Small intestine (tissue), 7 donors: ENCODE results near the gene POP4. TPM values are rescaled to one million over a fixed set of nuclear protein-coding genes. Genes with fewer than 3 reads are reported as not detected.

Experiments used
- DNase-seq, 2 donors: peaks; one replicate each; pipeline versions ENCODE4 v3.0.0 to v3.0.0-alpha.2; 2013
- FAIRE-seq: peaks from 2 replicates; lab custom pipeline; 2012; peaks lifted over from hg19 to GRCh38; lab: Jason Lieb, UNC
- H3K27ac ChIP-seq, 3 donors: one replicate each; pipeline ENCODE4 v1.5.1; 2013; ENCODE audit warnings: low read length in 2 of 3, mild to moderate bottlenecking in 2 of 3, control low read depth in 1 of 3, inconsistent platforms in 1 of 3, low read depth in 1 of 3, moderate library complexity in 1 of 3
- H3K27me3 ChIP-seq, 3 donors: one replicate each; pipeline ENCODE4 v1.6.1; 2013; ENCODE audit warnings: low read length in 3 of 3, inconsistent platforms in 1 of 3; ENCODE audit not compliant: control insufficient read depth in 3 of 3, insufficient read depth in 3 of 3
- H3K36me3 ChIP-seq, 3 donors: one replicate each; pipeline ENCODE4 v1.6.1; 2013; ENCODE audit warnings: low read length in 3 of 3, inconsistent platforms in 1 of 3, low read depth in 1 of 3, mild to moderate bottlenecking in 1 of 3, moderate library complexity in 1 of 3; ENCODE audit not compliant: control insufficient read depth in 3 of 3, insufficient read depth in 2 of 3
- H3K4me1 ChIP-seq, 3 donors: one replicate each; pipeline ENCODE4 v1.6.1; 2013; ENCODE audit warnings: low read length in 2 of 3, inconsistent platforms in 1 of 3, low read depth in 1 of 3, mild to moderate bottlenecking in 1 of 3, moderate library complexity in 1 of 3; ENCODE audit not compliant: control insufficient read depth in 3 of 3, insufficient read depth in 2 of 3
- H3K4me3 ChIP-seq, 3 donors: one replicate each; pipeline ENCODE4 v1.5.1; 2013; ENCODE audit warnings: low read length in 3 of 3, control low read depth in 1 of 3, inconsistent platforms in 1 of 3, low read depth in 1 of 3, mild to moderate bottlenecking in 1 of 3, moderate library complexity in 1 of 3
- H3K9me3 ChIP-seq, 2 donors: one replicate each; pipeline ENCODE4 v1.6.1; 2013; ENCODE audit warnings: low read depth in 1 of 2, low read length in 1 of 2; ENCODE audit not compliant: control insufficient read depth in 2 of 2, insufficient read depth in 1 of 2
- WGBS, 3 donors: extraction: QIAGEN DNeasy Blood & Tissue Kit; methylation state at CpG; one replicate each; pipeline ENCODE4 v1.1.7; 2013; 5-methylcytosine and 5-hydroxymethylcytosine counted together
- polyA plus RNA-seq, 4 donors: library from polyadenylated mRNA; stranded (reverse) in 3 of 4; unstranded in 1 of 4; fragments of 200-250 nt in 3 of 4; fragments of 120-200 nt in 1 of 4; gene quantifications; one replicate each; pipeline versions ENCODE4 v1.2.1 to v1.2.3, GENCODE V29; 2013
- donor health status: healthy with polysubstance abuse.
- donor health status: control.
- donor health status: control.
- donor health status: Bipolar disorder and iron deficiency.
- donor health status: healthy.

Gene POP4
- polyA plus RNA-seq, 4 donors: 64.3 to 102 (median 80.8) TPM

DNA sequence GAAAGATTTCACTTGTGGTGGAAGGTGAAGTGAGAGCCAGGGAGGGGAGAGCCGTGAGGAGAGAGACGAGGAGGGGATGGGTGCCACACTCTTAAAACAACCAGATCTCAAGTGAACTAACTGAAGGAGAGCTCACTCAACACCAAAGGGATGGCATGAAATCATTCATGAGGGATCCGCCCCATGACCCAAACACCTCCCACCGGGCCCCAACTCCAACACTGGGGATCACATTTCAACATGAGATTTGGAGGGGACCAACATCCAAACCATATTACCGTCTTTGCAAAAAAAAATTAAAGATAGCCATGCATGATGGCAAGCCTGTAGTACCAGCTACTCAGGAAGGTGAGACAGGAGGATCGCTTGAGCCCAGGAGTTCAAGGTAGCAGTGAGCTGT lies 34.9 kb upstream of the POP4 start:
- H3K4me3 ChIP-seq: no peak overlapping the region
- no peaks in the 10 kb centered on the region for H3K4me1 ChIP-seq
- H3K27ac ChIP-seq: no peak overlapping the region
- no peaks in the 10 kb centered on the region for H3K9me3 ChIP-seq
- no peaks in the 10 kb centered on the region for H3K36me3 ChIP-seq
- FAIRE-seq (no peak), DNase-seq (no peak)
- WGBS, 3 donors: 75 to 81% (median 77%) methylated on average over 6 of the region's 6 CpGs
- H3K27me3 ChIP-seq: peaks cover 0 to 16% (median 4%) of the 10 kb centered on the region in 3 donors

DNA sequence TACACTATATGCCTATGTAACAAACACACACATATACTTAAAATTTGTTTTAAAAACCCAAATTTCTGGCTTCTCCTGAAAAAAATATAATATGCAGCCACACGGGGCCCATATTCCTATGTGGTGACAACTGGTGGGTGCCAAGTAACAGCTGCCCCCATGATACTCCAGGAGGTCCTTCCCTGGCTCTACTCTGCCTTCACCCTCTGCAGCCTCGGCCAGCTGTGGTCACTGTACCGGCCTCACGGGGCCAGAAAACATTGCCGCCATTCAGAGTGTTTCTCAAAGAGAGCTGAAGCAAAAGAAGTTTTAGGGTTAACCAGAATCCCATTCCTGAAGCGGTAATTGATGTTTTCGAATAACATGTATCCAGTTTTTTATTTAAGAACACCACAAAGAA lies 32.6 kb upstream of the POP4 start:
- Histone ChIP-seq H3K4me3 (no peak overlapping the region), H3K27ac (no peak overlapping the region), H3K9me3 (no peaks in the 10 kb centered on the region), H3K4me1 (no peaks in the 10 kb centered on the region), H3K36me3 (no peaks in the 10 kb centered on the region), H3K27me3 (peaks cover 0 to 22% (median 7%) of the 10 kb centered on the region in 3 donors)
- WGBS, 3 donors: 63 to 74% (median 70%) methylated on average over 7 of the region's 7 CpGs
- no peak for DNase-seq
- FAIRE-seq: no peak

- FAIRE-seq: no peak
- no peaks in the 10 kb centered on the region for H3K4me1 ChIP-seq
- WGBS, 3 donors: 33 to 56% (median 49%) methylated on average over 3 of the region's 3 CpGs
These were observed 31.6 kb upstream of the POP4 start for GRCh38 chr19:29574510-29574909.

DNA sequence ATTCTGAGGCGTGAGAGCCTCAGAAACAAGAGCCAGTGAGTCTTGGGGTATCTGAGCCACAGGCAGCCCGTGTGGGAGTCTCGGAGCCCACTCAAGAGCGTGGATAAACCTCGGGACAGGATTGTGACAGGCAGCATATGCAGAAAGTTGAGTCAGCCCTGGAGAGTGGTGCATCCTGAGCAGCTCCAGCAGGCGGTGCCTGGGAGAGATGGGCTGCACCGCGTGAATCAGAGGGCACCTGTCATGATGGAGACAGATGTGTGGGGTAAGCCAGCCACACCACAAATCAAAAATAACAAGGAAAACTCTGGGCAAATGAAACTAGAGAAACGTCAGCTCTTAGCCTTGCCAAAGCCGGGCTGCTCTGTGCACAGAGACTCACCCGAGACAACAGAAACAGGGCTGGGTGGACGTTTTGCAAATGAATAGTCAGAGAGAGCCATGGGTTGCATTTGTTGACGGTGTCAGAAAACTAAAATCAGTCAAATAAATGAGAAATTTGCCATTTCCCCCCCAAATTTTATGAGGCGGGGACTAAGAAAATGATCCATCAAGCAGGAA lies 30.0 kb upstream of the POP4 start:
- DNase-seq: no peak
- no peak for FAIRE-seq
- Histone ChIP-seq H3K9me3 (no peaks in the 10 kb centered on the region), H3K27me3 (peaks cover 0 to 22% (median 7%) of the 10 kb centered on the region in 3 donors), H3K27ac (no peak overlapping the region), H3K4me3 (no peak overlapping the region), H3K4me1 (no peaks in the 10 kb centered on the region), H3K36me3 (no peaks in the 10 kb centered on the region)
- WGBS, 3 donors: 38 to 44% (median 41%) methylated on average over 14 of the region's 14 CpGs

More at GRCh38 chr19:29574510-29574909, 31.6 kb upstream of the POP4 start:
- Histone ChIP-seq H3K4me3 (no peak overlapping the region), H3K27me3 (peaks cover 0 to 22% (median 7%) of the 10 kb centered on the region in 3 donors), H3K36me3 (no peaks in the 10 kb centered on the region), H3K9me3 (no peaks in the 10 kb centered on the region), H3K27ac (no peak overlapping the region)
- no peak for DNase-seq

DNA sequence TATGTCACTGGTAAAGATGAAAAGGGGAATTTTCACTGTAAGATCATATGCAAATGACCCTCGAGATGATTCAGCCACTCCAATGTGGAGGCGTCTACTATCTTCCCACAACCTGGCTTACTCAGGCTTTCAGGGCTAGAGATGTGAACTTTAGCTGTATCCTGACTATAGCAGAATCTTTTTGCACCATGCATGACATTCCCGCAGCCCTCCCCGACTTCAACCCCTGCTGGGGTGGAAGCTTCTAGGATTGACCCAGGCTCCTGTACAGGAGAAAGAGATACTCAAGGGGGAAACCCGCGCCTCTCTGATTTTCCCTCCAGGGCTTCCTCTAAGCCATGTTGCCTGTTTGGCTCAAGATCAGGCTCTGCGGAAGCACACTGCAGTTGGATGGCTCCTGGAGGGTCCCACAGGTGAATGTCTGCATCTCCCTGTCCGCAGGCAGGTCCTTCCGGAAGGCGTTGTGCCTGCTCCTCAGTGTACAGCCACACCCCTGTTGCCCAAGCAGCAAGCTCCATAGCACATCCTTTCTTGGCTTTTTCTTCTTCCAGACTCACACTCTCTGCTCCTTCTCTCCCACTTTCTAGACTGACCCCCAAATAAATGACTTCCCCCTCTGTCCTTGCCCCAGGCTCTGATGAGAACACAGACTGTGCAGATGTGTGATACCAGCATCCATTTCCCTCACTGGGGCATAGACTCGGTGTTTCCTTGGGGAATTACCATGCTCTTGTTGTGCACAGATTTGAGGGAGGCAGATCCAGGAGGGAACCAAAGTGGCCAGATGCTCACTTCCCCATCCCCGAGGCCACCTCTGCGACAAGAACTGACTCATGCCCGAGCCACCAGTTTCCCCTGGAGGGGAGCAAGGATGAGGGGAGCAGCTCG lies 29.1 kb upstream of the POP4 start:
- Histone ChIP-seq H3K36me3 (no peaks in the 10 kb centered on the region), H3K9me3 (peaks cover 0 to 4% of the 10 kb centered on the region in 2 donors), H3K4me1 (no peaks in the 10 kb centered on the region), H3K4me3 (no peak overlapping the region), H3K27ac (no peak overlapping the region), H3K27me3 (peaks cover 0 to 22% (median 11%) of the 10 kb centered on the region in 3 donors)
- 61 to 62% (median 61%) methylated on average over 15 of the region's 15 CpGs for WGBS, 3 donors
- FAIRE-seq (no peak), DNase-seq (no peak)

GRCh38 chr19:29577649-29577963 lies 28.5 kb upstream of the POP4 start:
- FAIRE-seq (no peak), DNase-seq (no peak)
- H3K9me3 ChIP-seq: peaks cover 0 to 4% of the 10 kb centered on the region in 2 donors
- H3K27ac ChIP-seq: no peak overlapping the region
- H3K4me3 ChIP-seq: no peak overlapping the region
- peaks cover 0 to 22% (median 11%) of the 10 kb centered on the region in 3 donors for H3K27me3 ChIP-seq
- H3K4me1 ChIP-seq: no peaks in the 10 kb centered on the region
- no peaks in the 10 kb centered on the region for H3K36me3 ChIP-seq
- WGBS, 3 donors: 56 to 72% (median 68%) methylated on average over 3 of the region's 3 CpGs

DNA sequence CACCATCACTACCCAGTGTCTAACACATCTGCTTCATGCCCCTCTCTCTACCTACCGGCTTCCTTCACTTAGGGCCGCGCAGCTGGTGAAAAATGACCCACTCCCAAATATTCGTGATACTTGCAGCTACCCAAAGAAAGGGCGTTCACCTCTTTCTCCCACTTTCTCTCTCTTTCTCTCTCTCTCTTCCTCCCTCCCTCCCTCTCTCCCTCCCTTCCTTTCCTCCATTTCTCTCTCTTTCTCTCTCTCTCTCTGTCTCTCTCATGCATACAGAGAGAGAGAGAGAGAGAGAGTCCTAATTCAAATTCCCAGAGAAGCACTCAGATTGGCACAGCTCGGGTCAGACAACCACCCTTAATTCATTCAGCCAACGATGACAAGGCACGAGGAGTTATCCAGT lies 27.7 kb upstream of the POP4 start:
- peaks cover 0 to 20% (median 11%) of the 10 kb centered on the region in 3 donors for H3K27me3 ChIP-seq
- no peaks in the 10 kb centered on the region for H3K4me1 ChIP-seq
- H3K27ac ChIP-seq: no peak overlapping the region
- H3K4me3 ChIP-seq: no peak overlapping the region
- H3K9me3 ChIP-seq: peaks cover 0 to 4% of the 10 kb centered on the region in 2 donors
- FAIRE-seq: no peak
- 64 to 77% (median 69%) methylated on average over 8 of the region's 8 CpGs for WGBS, 3 donors
- H3K36me3 ChIP-seq: no peaks in the 10 kb centered on the region
- no peak for DNase-seq

DNA sequence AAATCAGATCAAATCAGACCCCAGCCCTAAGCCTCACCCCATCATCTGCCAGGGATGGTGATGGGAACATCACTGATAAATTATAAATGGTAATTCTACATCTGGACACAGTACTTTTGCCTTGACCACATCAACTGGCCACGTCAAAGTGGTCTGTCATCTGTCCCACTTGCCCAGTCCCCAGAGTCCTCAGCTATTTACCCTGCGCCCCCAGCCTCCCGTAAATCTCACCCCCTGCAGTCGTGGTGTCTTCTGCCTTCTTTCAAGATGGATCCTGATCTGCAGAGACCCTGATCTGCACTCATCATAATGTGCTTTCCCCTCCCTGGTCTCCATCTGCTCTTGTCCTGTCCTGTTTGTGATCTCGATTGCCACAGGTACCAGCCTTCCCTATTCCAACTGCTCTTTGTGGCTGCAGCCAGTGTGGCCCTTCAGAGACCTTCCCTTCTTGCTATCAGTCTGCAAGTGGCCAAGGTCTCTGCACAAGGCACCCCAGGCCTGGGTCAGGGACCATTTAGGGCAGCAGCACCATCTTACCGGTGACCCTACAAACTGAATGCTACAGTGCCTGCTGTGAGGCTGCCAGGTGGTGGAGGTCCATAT lies 26.7 kb upstream of the POP4 start:
- DNase-seq (no peak), FAIRE-seq (no peak)
- H3K4me1 ChIP-seq: no peaks in the 10 kb centered on the region
- WGBS, 3 donors: 78 to 81% (median 79%) methylated on average over 6 of the region's 6 CpGs
- H3K27ac ChIP-seq: no peak overlapping the region
- H3K9me3 ChIP-seq: peaks cover 0 to 4% of the 10 kb centered on the region in 2 donors
- peaks cover 0 to 15% (median 11%) of the 10 kb centered on the region in 3 donors for H3K27me3 ChIP-seq
- H3K36me3 ChIP-seq: no peaks in the 10 kb centered on the region
- H3K4me3 ChIP-seq: no peak overlapping the region
